DND-41 (cell line): ENCODE measurements around the gene PDE6A.

Experiments
- CTCF ChIP-seq: IDR thresholded peaks from 2 replicates; pipeline ENCODE4 v1.5.1; 2012; ENCODE audit warnings: borderline replicate concordance, low read length, moderate library complexity, mild to moderate bottlenecking; ENCODE audit not compliant: poor library complexity, severe bottlenecking; ENCODE audit errors: extremely low read depth
- EZH2 ChIP-seq: IDR thresholded peaks from 3 replicates; pipeline ENCODE4 v1.6.1; 2012; ENCODE audit warnings: borderline replicate concordance, low read depth, mild to moderate bottlenecking, moderate library complexity, low read length, inconsistent platforms; ENCODE audit not compliant: severe bottlenecking

DNA sequence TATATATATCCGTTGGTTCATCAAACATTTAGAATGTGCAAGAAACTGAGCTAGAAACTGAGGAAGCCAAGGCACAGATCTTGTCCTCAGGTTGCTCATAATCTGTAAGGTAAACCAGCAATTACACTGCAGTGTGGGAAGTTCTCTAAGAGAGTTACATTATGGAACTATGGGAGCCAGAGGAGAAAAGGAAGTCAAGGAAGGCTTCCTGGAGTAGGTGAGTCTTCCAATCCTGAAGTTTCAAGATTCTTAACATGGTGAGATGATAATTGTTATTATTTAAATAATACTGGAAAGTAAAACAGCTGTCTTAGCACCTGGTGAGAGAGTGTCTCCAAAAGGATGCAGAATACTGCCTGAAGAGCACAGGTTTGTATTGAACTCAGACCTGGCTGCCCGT, 44.2 kb downstream of the PDE6A start:
- TF ChIP-seq CTCF: no peak
- TF ChIP-seq EZH2: no peak
